T-helper 22 cell (primary cell): ENCODE results near the gene DENND6B.
"Not testable (repeated sequence)": the region's sequence is repeated elsewhere in the genome, so short reads cannot be mapped to it uniquely, and the experiment has no call there.

Experiments
- DNase-seq: peaks from one replicate; pipeline ENCODE4 v3.0.0-alpha.2; 2020; ENCODE audit warnings: low read depth

DENND6B gene

GRCh38 chr22:50289151-50289941 is 37.5 kb downstream of the DENND6B start:
- no peak for DNase-seq

DNA sequence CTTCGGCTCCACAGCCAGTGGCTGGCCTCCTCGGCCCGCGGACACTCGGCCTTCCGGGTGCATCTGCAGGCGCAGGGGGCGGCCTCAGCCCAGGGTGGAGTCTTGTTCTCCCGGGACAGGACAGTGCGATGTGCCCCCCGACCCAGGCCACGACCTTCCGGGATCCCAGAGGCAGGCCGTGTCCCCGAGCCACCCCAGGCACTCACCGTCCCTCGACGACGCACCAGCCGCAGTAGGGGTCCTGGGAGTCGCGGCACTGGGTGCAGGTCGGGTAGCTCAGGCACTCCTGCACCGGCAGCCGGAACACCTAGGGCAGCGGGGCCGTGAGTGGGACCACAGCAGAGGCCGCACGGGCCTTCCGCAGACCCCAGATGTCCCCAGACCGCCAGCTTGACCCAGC is 39.1 kb downstream of the DENND6B start:
- DNase-seq = no peak

GRCh38 chr22:50286701-50287318 is 40.0 kb downstream of the DENND6B start:
- DNase-seq = no peak

DNA sequence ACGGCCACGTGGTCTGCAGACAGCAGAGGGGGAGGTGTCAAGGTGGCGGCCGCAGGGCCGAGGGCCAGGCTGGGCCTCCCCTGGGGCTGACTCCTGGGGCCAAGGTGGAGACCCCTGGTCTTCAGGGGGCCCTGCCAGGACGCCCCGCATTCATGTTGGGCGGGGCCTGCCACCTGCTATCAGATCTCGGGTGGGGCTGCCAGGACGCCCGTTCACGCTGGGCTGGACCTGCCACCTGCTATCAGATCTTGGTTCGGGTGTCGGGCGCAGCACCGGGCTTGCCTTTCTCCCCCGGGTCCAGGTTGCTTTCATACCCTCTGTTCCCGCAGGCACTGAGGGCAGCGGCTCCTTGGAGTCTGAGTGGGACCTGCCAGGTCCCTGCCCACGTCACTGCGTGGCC is 40.5 kb downstream of the DENND6B start:
- no peak for DNase-seq

DNA sequence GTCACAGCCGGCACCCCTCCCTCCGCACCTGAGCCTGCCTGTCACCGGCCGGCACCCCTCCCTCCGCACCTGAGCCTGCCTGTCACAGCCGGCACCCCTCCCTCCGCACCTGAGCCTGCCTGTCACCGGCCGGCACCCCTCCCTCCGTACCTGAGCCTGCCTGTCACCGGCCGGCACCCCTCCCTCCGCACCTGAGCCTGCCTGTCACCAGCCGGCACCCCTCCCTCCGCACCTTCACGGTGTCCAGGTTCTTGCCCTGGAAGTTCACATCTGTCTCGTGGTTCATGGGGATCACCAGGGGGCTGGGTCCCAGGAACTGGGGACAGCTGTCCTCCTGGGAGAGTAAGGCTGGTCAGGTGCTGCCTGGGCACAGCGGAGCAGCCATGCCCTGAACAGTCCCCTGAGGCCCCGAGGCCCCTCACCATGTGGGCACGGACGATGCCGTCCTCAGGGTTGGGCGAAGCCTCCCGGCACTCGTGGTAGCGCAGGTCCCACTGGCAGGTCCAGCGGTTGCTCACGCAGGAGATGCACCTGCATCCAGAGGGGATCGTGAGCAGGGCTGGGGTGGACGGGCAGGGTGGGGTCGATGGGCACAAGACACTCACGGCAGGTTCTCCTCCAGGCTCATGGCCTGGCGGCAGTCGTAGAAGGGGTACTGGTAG is 41.1 kb downstream of the DENND6B start:
- DNase-seq = no peak

- no peak for DNase-seq
Observed at GRCh38 chr22:50284479-50284878, 42.3 kb downstream of the DENND6B start.

DNA sequence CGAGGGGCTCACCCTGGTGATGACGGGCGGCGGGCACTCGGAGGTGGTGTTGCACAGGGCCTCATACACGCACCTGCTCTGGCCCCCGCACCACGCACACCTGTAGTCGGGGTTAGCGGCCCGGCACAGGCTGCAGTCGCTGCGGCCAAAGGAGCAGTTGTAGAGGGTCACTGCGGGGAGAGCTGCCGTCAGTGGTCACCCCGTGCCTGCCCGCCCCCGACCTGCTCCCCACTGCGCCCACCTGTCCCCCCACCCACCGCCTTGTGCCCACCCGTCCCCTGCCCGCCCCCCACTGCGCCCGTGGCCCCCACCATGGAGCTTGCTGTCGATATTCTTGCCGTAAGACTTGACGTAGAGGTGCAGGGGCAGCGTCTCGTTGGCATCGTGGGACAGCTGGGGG is 43.0 kb downstream of the DENND6B start:
- DNase-seq = no peak

DNA sequence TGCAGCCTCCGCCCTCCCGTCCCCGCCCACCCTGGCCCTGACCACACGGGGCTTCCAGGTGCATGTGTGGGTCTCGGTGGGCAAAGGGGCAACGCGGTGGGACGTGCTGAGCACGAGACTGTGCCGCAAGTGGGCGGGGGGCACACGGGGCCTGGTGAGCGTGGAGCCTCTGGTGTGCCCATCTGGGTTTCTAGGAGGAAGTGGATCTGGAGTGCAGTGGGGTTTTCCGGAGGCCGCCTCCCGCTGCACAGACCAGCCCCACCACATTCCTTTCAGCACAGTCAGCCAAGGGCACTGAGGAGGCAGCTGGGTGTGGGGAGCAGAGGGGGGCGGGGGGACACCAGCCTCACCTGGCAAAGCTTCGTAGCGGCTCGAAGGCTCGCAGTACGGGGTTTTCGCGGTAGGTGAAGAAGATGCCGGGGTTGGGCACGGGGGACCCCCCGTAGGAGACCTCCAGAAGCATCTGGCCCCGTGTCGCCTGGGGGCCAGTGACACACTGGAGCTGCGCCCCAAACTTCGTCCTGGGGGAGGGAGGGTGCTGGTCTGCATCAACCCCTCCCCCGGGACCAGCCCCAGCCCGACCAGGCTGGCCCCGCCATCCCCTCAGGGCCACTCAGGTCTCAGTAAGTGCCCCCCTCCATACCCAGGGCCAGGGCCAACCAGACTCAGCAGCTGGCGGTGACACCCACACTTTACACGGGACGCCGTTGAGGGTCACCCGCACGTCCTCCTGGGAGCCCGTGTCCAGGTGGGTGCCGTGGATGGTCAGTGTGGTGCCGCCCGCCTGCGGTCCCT is 44.3 kb downstream of the DENND6B start:
- DNase-seq = no peak

GRCh38 chr22:50281957-50282356 is 44.9 kb downstream of the DENND6B start:
- DNase-seq = no peak

DNA sequence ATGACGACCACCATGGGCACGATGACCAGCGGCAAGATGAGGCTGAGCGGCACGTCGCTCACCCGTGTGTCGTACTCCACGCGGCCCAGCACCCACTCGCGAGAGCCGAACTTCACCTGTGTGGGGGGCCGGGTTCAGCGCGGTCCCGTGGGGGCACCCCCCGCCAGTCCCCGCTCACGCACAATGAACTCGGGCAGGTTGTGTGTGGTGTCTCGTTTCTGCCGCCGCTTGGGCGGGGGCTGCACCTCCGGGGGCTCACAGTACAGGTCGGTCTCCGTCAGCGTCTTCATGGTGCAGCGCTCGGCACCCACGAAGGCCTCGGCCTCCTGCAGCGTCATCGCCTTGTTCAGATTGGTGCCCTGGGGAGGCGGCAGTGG is 45.4 kb downstream of the DENND6B start:
- no peak for DNase-seq

DNA sequence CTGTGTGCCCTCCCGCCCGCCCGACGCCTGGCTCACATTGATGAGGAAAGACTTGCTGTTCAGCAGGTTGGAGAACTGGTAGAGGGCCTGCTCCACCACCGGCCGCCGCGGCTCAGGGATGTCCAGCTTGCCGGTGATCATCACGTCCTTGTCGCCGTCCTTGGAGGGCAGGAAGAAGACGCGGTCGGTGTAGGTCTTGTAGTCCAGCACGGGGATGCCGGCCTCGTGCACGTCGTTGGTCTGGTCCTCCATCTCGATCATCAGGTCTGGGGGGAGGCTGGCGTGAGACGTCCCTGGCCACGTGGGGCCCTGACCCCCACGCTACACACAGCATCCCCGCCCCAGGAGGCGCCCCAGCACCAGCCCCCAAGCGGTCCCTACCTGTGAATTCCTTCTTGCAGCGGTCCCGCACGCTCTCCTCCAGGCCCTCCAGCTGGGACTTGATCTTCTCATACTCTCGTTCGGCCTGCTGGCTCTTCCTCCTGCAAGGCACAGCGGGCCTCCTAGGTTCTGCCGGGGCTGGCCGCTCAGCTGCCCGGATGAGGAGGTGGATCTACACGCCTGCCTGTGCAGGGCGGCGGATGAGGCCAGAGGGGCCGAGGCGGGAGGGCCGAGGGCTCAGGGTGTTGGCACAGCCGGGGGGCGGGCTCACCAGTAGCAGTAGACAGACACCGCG is 46.0 kb downstream of the DENND6B start:
- DNase-seq = no peak

DNA sequence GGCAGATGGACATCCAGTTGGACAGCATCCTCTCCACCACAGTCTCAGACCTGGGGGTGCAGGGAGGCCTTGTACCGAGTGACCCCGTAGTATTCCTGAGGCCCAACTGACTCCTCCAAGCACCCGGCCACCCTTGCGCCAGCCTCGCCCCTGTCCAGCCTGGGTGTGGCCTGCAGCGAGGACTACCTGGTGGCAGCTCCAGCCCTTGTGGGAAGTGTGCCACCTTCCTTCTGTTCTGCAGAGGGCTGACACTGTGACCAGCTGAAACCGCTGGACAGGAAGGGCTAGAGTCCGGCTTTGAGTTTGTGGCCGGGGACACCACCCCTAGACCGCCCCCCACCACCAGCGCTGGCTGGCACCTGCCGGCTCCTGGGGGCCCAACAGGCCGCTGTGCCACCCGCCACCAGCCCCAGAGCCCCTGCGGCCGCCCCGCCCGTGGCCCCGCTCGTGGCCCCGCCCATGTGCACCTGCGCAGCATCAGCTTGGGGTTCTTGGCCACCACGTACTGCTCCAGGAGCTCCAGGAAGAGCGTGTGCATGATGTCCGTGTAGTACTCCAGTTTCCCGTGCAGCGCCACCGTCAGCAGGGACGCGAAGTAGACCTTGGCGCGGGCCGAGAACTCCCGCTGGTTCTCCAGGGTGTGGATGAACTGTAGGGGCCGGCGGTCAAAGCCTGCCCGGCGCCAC is 46.6 kb downstream of the DENND6B start:
- no peak for DNase-seq

- no peak for DNase-seq
Observed at GRCh38 chr22:50278956-50279619, 47.7 kb downstream of the DENND6B start.

DNA sequence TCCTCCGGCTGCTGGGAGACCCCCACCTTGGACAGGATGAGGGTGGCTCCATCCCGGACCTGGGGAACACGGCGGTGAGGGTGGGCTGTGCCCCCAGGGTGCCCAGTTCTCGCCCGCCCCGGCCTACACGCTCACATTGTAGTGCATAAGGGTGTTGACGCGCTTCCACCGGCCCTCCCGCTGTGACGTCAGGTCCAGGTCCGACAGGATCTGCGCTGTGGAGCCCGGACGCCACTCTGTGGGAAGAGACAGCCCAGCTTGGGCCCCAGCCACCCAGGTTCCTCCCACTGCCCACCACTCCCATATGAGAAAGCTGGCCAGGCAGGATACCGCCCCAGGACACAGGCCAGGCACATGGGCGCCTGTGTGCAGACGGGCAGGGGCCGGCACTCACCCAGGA is 48.4 kb downstream of the DENND6B start:
- no peak for DNase-seq

- DNase-seq = no peak
Observed at GRCh38 chr22:50277761-50278160, 49.1 kb downstream of the DENND6B start.

GRCh38 chr22:50276143-50276542 is 50.7 kb downstream of the DENND6B start:
- DNase-seq = peak; percentile 33

DNA sequence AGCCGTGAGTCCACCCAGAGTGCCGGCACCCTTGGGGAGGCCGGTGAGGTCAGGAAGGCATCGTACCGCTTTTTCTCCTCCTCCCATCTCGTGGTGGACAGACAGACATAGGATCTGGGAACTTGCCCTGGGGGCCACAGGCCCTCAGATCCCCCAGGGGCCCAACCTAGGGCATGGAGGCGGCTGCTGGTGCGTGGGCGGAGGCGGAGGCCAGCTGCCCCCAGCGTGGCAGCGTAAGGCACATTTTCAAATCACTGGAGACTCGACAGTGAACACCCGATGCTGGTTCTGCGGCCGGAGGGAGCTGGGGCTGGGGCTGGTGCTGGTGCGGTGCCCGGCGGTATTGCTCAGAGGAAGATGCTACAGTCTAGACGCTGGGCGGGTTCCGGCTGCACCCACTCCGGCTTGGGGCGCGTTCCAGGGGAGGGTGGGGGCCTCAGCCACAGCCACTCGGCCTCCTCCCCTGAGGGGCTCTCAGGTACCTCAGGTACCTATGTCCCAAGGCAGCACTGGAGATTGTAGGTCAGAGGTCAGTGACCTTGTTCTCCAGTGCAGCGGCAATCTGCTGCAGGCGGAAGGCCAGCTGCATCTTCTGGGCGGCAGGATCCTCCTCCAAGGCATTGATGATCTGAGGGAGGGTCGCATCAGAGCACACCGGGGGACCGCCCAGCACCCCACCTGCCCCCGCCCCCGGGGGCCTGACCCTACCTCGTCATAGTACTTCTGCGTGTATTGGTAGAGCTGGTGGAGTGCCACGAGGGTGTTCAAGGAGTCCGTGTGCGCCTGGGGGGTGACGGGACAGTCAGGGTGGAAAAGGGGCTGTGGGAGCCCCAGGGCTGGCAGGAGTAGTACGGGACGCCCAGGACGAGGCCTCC is 51.4 kb downstream of the DENND6B start:
- DNase-seq = no peak

DNA sequence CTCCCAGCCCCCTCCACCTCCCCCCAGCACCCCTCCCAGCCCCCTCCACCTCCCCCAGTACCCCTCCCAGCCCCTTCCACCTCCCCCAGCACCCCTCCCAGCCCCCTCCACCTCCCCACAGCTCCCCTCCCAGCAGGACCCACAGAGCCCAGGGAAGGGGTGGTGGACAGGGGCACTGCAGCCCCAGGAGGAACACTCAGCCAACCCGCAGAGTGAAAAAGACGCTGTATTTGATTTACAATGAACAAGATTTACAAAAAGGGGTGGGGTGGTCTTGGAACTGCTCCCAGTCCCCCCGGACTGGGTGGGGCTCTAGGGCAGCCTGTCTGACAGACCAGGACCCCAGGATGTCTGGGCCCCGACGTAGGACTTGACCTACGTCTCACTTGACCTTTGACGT is 52.0 kb downstream of the DENND6B start:
- DNase-seq = no peak

GRCh38 chr22:50274311-50274710 is 52.5 kb downstream of the DENND6B start:
- no peak for DNase-seq

DNA sequence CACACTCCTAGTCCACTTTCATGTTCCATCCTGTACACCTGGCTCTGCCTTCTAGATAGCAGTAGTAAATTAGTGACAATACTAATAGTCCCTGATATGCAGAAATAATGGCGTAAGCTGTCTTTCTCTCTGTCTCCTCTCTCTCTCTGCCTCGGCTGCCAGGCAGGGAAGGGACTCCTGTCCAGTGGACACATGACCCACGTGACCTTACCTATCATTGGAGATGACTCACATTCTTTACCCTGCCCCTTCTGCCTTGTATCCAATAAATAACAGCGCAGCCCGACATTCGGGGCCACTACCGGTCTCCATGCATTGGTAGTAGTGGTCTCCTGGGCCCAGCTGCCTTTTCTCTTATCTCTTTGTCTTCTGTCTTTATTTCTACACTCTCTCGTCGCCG is 53.0 kb downstream of the DENND6B start:
- not testable (repeated sequence) for DNase-seq
